GM19351 (cell line): Measurements from ENCODE around the gene ADAMTS8.

Experiments
- ATAC-seq: cut with Tn5 transposase; IDR thresholded peaks from one replicate; pipeline ENCODE4 v1.9.1; 2021; ENCODE audit warnings: mild to moderate bottlenecking, moderate library complexity; ENCODE audit not compliant: unreplicated experiment

The ADAMTS8 gene, protein sequence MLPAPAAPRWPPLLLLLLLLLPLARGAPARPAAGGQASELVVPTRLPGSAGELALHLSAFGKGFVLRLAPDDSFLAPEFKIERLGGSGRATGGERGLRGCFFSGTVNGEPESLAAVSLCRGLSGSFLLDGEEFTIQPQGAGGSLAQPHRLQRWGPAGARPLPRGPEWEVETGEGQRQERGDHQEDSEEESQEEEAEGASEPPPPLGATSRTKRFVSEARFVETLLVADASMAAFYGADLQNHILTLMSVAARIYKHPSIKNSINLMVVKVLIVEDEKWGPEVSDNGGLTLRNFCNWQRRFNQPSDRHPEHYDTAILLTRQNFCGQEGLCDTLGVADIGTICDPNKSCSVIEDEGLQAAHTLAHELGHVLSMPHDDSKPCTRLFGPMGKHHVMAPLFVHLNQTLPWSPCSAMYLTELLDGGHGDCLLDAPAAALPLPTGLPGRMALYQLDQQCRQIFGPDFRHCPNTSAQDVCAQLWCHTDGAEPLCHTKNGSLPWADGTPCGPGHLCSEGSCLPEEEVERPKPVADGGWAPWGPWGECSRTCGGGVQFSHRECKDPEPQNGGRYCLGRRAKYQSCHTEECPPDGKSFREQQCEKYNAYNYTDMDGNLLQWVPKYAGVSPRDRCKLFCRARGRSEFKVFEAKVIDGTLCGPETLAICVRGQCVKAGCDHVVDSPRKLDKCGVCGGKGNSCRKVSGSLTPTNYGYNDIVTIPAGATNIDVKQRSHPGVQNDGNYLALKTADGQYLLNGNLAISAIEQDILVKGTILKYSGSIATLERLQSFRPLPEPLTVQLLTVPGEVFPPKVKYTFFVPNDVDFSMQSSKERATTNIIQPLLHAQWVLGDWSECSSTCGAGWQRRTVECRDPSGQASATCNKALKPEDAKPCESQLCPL

DNA sequence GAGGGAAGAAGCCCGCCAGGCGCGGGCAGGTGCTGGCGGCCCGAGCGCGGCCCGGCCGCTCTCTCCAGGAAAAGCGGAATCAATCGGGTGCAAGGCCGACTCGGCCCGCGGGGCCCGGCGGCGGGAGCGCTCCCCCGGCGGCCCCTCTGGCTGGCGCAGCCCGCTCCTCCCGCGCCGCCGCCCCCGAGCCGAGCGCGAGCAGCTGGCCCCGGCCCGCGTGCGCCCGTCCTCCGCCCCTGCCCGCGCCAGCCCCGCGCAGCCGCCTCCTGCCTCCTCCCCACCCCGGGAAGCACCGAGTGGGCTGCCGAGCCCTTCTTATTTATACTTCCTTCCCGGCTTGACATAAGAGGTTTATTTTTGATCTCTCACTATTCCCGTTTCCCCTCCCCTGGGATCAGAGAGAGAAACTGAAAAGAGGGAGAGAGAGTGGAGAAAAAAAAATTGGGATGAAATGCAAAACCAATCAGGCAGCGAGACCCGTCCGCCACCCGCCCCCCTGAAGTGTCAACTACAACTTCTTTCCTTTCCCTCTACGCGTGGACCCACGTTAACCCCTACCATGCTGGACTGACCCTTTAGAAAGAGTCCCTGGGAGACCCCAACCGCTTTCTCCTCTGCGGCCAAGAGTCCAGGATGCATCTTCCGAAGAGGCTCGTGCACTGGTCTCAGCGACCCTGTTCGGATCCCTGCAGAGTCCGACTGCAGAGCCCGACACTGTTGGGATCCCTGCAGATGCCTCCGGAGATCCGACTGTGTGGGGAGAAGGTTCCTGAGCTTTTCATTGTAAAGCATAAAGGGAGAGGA, at the start of gene ADAMTS8:
Gene ADAMTS8, minus strand, starts transcription at position 294 of the 804 bp plus-strand sequence. CDS start 323 bp downstream, outside the sequence.
- no peak for ATAC-seq

DNA sequence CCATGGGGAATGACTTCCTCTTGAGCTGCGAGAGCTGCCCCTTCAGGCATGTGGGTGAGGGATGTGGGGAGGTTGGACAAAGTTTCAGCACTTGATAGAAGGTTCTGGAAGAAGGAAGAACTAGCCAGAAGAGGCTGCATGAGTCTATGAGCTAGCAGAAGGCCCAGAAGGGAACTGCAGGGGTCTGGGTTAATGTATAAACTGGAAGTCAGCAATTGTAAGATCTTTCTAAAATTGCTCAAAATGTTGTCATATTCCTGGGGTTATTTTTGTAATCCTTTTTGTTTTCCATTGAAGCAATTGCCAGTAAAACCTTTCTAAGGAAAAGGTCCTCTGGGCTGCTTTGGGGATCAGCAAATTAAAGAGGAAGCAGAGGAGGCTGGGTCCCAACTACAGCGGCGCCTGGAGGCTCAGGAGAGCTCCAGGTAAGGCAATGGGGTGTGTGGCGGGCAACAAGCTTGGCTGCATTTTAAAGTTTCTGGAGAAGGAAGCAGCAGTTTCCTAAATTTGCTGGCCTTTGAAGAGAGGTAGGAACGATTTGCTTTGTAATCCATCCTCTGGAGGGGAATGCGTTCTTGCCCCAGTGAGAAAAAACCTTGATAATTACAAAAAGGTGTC, 49.3 kb upstream of the ADAMTS8 start:
- no peak for ATAC-seq

DNA sequence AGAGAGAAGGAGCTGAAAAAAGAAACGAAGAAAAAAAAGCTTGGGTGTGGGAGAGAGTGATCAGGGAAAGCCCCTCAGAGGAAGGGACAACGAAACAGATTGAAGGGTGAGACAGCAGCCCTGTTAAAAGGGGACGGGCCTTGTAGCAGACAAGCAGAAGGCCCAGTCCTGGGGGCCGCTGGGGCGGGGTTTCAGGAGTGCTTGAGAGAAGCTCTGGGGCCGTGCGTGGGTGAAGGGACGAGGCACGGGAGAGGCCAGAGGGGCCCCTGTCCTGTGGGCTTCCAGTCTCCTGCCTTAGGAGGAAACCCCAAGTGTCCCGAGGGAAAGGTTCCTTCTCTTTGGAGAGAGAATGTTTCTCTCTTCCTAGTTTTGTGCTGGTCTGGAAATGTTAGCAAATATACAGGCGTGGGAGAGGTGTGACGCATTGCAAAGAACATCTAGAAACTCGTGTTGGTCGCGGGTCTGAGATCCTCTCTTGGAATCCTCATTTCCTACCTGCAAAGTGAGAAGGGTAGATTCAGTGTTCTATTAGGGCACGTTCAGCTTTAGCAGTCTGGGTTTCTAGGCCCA, 48.6 kb upstream of the ADAMTS8 start:
- no peak for ATAC-seq

DNA sequence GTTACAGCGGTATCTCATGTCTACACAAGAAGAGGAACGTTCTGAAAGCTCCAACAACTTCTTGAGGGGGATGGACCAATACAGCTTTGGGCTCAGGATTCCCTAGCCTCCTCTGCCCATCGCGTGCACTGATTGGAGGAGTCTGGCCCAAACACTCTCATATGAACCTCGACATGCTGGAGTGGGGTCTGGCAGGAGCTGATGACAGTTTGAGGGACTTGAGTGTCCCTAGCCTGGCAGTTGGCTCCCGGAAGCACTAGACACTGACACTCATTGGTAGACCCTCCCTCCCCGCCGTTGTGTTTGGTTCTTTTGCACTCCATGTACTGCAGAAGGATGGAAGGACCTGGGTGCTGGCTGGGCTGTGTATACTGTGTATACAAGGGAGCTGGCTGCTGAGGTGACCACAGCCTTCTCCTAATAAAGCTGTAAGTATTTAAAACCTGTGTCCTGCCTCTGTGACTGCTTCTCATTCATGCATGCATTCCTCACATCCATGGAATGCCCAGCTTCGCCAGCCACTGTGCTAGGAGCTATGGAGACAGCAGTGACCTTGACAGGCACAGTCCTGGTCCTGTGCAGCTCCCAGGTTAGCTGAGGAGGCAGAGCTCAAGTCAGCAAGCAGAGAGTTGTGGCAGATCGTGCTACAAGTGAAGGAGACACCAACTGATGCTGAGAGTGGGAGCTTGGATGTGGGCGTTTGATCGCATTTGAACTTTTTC, 48.0 kb upstream of the ADAMTS8 start:
- ATAC-seq, result no peak

DNA sequence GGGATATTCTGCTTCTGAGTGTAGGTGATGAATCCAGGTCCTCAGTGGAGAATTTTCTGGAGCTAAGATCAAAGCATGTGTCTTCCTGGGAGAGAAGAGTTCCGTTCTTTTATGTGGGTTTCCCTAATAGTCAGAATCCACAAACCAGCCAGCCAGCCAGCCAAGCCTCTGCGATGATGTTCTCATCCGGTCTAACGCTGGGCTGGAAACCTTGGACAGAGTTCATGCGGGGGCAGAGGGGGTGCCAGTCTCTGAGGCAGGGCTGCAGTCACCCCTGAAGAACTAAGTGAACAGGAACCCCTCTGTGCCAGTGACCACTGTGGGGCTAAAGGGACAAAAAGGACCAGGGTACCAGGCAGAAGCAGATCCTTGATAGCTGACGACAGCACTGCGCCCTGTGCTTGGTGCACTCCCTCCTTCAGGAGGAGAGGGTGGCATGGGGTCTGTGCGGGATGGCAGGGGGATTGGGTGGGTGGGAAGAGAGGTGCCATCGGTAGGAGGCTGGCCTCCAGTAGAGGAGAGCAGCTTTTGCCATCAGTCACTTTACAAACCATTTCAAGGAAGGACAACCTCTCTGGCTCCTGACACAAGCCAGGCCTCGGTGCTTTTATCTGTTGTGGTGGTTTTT, 47.1 kb upstream of the ADAMTS8 start:
- no peak for ATAC-seq

DNA sequence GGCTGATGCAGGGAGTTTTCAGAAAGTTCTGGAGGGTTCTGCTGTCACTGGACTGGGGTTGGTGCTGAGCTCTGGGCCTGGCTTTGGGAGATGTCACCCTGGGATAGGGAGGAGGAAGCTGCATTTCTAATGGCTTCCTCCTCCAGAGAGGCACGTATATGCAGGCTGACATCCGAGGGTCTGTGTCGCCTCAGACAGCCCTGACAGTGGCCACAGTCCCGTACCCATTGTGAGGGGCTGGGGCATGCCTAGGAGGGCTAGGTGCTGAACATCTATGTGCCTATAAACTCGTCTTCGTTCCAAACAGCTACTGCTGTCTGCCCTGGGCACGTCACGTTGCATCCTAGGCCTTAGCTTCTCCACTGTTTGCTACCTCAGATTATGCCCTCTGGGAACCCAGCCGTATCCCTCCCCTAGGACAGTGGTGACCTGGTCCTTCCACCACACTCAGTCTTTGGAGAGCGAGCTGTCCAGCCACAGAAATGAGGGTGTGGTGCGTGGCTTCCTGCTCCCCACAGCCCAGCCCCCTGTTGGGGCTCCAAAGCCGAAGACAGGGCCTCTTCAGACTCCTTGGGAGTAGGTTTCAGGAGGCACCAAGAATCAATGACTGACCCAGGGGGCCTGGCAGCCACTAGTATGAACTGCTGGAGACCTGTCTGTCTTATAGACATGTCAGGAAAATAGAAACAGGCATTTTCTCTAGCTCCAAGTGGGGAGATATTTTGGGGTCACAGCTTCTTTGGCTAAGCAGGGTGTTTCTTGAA, 46.4 kb upstream of the ADAMTS8 start:
- ATAC-seq, result no peak

DNA sequence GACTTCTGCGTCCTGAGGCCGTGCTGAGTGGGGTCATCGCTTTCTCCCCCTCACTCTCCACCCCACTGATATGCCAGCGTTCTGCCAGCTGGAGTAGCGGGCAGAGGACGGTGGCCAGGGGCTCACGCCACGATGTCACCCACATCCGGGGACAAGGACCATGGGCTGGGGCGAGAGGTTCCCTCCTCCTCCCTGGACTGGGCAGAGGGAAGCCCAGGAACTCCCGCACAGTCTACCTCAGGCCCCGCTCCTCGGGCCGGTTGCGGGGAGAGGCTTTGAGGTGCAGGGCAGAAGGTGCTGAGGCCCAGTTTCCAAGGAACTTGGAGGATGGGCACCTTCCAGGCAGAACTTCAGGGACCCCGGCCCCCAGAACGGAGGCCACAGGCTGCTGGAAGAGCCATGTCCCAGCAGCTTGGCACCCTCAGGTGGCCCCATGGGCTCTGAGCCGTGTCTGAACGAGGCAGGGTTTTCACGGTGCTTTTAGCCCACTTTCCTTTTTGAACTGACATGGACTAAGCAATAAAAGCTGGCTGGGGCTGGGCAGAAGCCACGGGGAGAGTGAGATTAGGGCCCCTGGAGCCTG, 45.5 kb upstream of the ADAMTS8 start:
- no peak for ATAC-seq

DNA sequence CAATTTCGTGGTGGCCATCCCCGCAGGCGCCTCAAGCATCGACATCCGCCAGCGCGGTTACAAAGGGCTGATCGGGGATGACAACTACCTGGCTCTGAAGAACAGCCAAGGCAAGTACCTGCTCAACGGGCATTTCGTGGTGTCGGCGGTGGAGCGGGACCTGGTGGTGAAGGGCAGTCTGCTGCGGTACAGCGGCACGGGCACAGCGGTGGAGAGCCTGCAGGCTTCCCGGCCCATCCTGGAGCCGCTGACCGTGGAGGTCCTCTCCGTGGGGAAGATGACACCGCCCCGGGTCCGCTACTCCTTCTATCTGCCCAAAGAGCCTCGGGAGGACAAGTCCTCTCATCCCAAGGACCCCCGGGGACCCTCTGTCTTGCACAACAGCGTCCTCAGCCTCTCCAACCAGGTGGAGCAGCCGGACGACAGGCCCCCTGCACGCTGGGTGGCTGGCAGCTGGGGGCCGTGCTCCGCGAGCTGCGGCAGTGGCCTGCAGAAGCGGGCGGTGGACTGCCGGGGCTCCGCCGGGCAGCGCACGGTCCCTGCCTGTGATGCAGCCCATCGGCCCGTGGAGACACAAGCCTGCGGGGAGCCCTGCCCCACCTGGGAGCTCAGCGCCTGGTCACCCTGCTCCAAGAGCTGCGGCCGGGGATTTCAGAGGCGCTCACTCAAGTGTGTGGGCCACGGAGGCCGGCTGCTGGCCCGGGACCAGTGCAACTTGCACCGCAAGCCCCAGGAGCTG, 44.8 kb upstream of the ADAMTS8 start:
- no peak for ATAC-seq

DNA sequence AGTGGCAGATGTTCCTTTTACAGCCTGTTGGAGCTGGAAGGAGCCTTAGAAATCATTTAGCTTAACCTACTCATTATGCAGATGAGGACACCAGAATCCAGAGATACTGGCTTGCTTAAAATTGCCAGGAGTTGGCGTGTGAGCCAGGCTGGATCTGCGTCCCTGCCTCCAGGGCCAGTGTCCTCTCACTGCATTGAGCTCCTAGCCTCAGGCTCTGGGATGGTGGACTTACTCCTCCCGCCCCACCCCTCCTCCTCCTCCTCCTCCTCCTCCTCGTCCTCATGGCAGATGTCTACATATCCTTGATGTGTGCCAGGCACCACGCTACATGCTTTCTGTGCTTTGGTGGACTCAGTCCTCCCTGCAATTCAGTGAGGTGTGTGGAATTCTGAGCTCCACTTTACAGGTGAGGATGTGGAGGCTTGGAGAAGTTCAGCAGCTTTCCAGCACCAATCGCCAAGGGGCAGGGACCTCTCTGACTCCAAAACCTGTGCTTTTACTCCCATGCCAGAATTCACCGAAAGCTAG, 44.1 kb upstream of the ADAMTS8 start:
- no peak for ATAC-seq

DNA sequence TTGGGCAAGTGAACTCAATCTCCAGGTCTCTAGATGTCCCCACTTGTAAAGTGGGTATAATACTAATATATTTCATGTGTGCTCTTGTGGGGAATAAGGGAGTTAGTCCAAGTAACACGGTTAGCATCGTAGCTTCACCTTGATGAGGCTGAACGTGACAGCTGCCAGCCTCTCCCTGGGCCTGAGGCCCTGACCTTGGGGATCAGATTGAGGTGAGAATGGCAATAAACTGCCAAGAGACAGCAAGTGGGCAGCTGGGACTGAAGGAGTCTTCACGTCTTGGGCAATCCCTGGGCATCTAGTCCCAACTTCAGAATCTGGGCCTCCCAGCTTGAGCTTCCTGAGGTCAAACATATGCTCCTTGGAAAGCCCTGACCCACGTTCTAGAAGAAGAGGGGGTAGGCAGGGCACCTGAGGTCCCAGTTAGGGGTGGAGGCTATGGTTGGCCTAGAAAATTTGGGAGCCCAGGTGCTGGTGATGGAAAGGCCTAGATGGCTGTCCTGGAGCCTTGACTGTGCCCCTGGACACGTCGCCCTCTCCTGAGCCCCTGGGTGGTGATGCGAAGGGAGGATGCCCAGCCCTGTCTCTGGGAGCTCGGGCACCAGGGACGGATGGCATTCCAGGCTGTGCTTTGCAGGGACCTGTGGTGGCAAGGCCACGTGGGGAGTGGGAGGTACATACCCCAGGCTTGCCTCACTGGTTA, 43.5 kb upstream of the ADAMTS8 start:
- ATAC-seq, result no peak

DNA sequence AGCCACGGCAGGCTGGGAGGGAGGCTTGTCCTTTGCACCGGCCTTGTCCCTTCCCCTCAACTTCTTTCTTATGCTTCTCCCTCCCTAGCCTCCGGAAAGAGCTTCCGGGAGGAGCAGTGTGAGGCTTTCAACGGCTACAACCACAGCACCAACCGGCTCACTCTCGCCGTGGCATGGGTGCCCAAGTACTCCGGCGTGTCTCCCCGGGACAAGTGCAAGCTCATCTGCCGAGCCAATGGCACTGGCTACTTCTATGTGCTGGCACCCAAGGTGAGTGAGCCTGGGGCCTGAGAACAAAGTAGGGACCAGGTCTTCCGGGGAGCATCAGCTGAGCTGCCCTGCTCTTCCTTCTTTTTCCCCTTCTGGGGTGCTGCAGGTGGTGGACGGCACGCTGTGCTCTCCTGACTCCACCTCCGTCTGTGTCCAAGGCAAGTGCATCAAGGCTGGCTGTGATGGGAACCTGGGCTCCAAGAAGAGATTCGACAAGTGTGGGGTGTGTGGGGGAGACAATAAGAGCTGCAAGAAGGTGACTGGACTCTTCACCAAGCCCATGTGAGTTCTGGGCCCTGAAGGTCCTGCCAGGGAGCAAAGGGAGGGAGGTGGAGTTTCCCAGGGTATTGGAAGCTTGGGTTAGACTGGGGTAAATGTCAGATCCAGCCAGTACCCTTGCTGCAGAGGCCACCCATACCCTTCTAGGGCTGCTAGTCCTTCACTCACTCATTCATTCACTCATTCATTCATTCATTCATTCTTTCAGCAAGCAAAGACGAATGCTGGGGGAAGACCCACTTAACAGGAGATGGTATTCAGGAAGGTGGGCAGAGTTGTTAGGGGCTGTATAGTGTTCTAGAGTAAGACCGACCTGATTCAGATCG, 42.7 kb upstream of the ADAMTS8 start:
- no peak for ATAC-seq

DNA sequence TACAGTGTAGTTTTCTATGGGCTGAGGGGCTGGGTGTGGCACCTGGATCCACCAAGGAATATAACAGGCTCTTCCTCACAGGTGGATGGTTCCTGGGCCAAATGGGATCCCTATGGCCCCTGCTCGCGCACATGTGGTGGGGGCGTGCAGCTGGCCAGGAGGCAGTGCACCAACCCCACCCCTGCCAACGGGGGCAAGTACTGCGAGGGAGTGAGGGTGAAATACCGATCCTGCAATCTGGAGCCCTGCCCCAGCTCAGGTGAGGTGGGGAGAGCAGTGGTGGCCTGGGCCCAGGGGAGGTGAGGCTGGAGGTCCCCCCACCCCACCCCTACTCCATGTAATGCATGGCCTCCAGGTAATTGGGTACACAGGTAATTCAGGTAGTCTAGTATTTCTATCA, 40.8 kb upstream of the ADAMTS8 start:
- no peak for ATAC-seq

DNA sequence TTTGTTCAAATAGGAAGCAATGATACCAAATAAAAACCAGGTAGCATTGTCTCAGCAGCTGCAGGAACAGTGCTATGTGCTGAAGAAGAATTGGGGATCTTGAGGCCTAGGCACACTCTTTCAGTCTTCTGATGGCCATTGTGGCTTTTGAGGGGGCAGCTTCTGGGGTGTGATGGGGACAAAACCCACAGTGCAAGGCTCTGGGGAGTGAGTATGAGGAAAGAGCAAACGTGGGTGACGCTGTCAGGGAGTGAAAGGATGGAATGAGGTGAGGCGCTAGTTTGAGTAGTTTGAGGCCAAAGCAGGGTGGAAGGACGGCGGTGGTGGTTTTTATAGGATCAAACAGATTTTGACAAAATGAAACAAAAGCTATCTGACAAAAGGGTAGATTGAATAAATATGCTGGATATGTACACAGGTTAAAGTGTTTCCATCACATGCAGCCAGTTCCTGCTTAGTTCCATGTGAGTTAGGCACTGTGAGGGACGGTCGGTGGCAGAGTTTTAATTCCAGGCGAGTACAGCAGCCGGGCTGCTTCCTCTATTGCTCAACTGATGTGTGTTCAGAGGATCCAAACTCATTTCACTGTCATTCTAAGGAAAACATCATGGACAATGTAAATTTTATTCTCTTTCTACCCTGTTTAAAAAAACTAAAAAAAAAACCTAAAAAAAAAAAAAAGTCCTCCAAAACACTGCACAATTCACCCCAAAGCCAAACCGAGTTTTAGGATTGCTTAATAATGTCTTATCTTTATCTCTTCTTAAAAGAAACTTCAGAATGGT, 38.9 kb upstream of the ADAMTS8 start:
- ATAC-seq, result no peak

DNA sequence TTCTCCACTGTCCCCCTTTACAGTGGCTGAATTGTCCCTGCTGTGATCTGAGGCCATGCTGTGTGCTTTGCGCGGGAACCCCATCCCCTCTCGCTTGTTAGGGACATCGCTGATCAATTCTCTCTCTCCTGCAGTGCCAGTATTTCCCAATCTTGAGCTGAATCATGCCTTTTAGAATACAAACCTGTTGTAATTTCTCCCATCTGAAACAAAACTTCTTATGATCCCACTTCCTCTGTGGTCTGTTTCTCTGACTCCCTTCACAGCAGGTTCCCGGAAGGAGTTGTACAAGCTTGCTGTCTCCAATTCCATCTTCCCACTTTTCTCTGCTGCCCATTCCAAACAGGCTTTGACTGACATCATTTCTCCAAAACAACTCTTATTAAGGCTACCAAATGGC, 36.9 kb upstream of the ADAMTS8 start:
- no peak for ATAC-seq

DNA sequence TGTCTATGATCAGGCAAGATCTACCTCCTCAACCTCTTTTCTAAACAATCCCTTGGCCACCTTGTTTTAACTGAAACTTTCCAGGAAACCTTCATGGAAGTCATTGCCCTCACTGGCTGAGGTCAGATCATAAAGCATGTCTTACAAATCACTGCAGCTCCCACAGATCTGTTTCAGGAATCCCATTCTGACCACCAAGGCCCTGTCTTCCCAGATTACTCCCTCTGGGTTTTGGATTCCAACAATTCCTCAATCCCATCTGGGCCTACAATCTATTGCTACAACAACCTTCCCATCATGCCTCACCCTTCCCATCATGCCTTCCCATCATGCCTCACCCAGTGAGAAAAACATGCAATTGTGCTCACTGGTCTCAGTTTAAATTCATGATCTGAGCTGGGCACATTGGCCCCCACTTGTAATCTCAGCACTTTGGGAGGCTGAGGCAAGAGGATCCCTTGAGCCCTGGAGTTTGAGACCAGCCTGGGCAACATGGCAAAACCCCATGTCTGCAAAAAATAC, 35.9 kb upstream of the ADAMTS8 start:
- ATAC-seq, result no peak
